T-cell (primary cell): ENCODE measurements around the gene MICAL3. TPM values are rescaled to one million over a fixed set of nuclear protein-coding genes. Genes with fewer than 3 reads are reported as not detected.
"Not testable (repeated sequence)": the region's sequence is repeated elsewhere in the genome, so short reads cannot be mapped to it uniquely, and the experiment has no call there.

Source experiments
- ATAC-seq, 4 experiments: fragments of 200-7000 bp in 3 of 4; fragments of 150-1000 bp in 1 of 4; cut with Tn5 transposase; replicated peaks in 1 of 4; 1 replicate in 3 of 4; 2 replicates in 1 of 4; pipeline ENCODE4 v1.10.0; 2021; ENCODE audit warnings: moderate library complexity in 3 of 4, mild to moderate bottlenecking in 2 of 4, moderate number of reproducible peaks in 1 of 4
- CTCF ChIA-PET, 2 donors: fragments of 300-600 bp; sonication (Branson Sonifier 250); formaldehyde crosslinking; loops; one replicate each; lab custom pipeline; 2022; ENCODE audit warnings: antibody characterized with exemption in 2 of 2; lab: Charles Lee
- POLR2A ChIA-PET, 2 donors: fragments of 300-600 bp; sonication (Branson Sonifier 250); formaldehyde crosslinking; loops; one replicate each; lab custom pipeline; 2022; ENCODE audit warnings: antibody characterized with exemption in 2 of 2; lab: Charles Lee
- DNase-seq, 35 experiments: peaks; one replicate each; pipeline versions ENCODE4 v3.0.0 to v3.0.0-alpha.2; 2013 to 2023
- H3K27ac ChIP-seq: one replicate; pipeline ENCODE4 v1.5.1; 2013; ENCODE audit warnings: low read length
- H3K27me3 ChIP-seq, 2 experiments: replicated peaks in 1 of 2; 1 replicate in 1 of 2; 2 replicates in 1 of 2; pipeline versions ENCODE4 v1.6.1 to v1.7.0; 2013; ENCODE audit warnings: low read length in 1 of 2, mixed read lengths in 1 of 2; ENCODE audit not compliant: control insufficient read depth in 2 of 2, insufficient read depth in 2 of 2; ENCODE audit errors: extremely low read depth in 1 of 2
- H3K36me3 ChIP-seq, 2 donors: 1 replicate in 1 of 2; 2 replicates in 1 of 2; pipeline versions ENCODE4 v1.6.1 to v1.7.0; 2013; ENCODE audit warnings: low read length in 1 of 2; ENCODE audit not compliant: control insufficient read depth in 2 of 2, insufficient read depth in 1 of 2; ENCODE audit errors: extremely low read depth in 1 of 2
- H3K4me1 ChIP-seq, 2 experiments: 1 replicate in 1 of 2; 2 replicates in 1 of 2; pipeline versions ENCODE4 v1.6.1 to v1.7.0; 2013; ENCODE audit warnings: low read length in 2 of 2, mixed read lengths in 1 of 2; ENCODE audit not compliant: insufficient read depth in 2 of 2, control insufficient read depth in 1 of 2; ENCODE audit errors: extremely low read depth in 1 of 2
- H3K4me3 ChIP-seq, 2 donors: 1 replicate in 1 of 2; 2 replicates in 1 of 2; pipeline versions ENCODE4 v1.5.1 to v1.7.0; 2013; ENCODE audit warnings: mild to moderate bottlenecking in 2 of 2, low read length in 1 of 2, moderate library complexity in 1 of 2; ENCODE audit not compliant: control insufficient read depth in 1 of 2; ENCODE audit errors: extremely low read depth in 1 of 2
- H3K9me3 ChIP-seq: 2 replicates; pipeline ENCODE4 v1.7.0; 2013
- H3K27ac Mint-ChIP-seq, 2 donors: one replicate each; pipeline ENCODE4 v1.8.0; 2020 to 2021; ENCODE audit warnings: mild to moderate bottlenecking in 2 of 2, mixed read lengths in 2 of 2
- H3K27me3 Mint-ChIP-seq, 2 donors: one replicate each; pipeline ENCODE4 v1.8.0; 2021 to 2022; ENCODE audit warnings: mixed read lengths in 2 of 2
- H3K36me3 Mint-ChIP-seq: one replicate; pipeline ENCODE4 v1.8.0; 2021; ENCODE audit warnings: mixed read lengths
- H3K4me1 Mint-ChIP-seq, 3 donors: one replicate each; pipeline ENCODE4 v1.8.0; 2020 to 2022; ENCODE audit warnings: mixed read lengths in 3 of 3, mild to moderate bottlenecking in 1 of 3
- H3K4me3 Mint-ChIP-seq, 3 donors: one replicate each; pipeline ENCODE4 v1.8.0; 2020 to 2022; ENCODE audit warnings: mild to moderate bottlenecking in 3 of 3, mixed read lengths in 3 of 3, moderate library complexity in 3 of 3
- H3K9me3 Mint-ChIP-seq, 3 donors: one replicate each; pipeline ENCODE4 v1.8.0; 2020 to 2022; ENCODE audit warnings: mixed read lengths in 3 of 3
- WGBS: methylation state at CpG from one replicate; pipeline ENCODE4 v1.1.5; 2013; ENCODE audit warnings: missing lambda C conversion rate; ENCODE audit not compliant: insufficient coverage; 5-methylcytosine and 5-hydroxymethylcytosine counted together
- total RNA-seq, 35 experiments: library from RNA in 6 of 35; stranded (reverse) in 6 of 35; fragments of 120-200 nt in 1 of 35; gene quantifications; one replicate each; pipeline versions ENCODE4 v1.2.1 to v1.2.4 and lab custom pipeline; 2013 to 2026

The MICAL3 gene
- total RNA-seq, 5 donors from 2014 or later (not counting 1 experiment from before 2014, with no cell fraction given) = 19.1 to 37.5 (median 22.3) TPM

DNA sequence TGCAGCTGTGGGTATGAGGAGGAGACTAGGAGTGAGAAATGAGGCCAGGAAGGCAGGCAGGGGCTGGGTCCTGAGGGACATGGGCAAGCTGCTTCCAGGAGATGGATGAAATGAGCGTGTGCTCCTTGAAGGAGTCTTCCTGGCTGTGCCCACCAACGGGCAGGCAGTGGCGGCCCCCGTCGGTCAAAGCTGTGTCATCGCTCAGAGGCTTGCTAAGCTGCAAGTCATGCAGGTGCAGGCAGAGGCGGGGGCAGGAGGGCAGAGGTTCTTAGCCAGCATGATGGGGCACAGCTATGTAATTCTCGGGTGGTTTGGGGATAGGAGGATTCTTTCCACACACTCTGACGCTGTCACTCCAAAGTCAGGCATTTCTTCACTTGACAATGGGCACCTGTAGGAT is 40.9 kb upstream of the MICAL3 start:
- no peak overlapping the region for H3K4me3 Mint-ChIP-seq
- CTCF ChIA-PET = no interaction called here

DNA sequence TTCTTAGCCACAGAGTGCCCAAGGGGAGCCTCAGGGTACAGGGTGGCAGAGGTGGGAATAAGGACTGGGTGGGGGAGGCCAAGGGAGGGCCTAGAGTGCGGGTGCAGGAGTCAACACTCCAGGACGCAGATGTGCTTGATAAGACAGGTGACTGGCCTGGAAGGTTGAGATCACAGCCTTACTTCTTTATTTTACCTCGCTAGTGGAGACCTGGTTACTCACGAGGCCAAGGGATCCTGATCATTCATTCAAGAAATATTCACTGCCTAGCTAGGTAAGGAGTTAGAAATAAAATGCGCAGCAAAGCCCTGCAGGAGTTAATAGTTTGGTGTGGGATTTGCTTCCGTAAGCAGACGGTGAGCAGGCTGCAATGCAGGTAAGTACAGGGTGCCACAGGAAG is 40.3 kb upstream of the MICAL3 start:
- no peaks in the 10 kb centered on the region for H3K36me3 ChIP-seq
- no peak overlapping the region for H3K4me3 ChIP-seq
- no peaks in the 10 kb centered on the region for H3K9me3 ChIP-seq
- Mint-ChIP-seq H3K9me3 (no peaks in the 10 kb centered on the region), H3K36me3 (no peaks in the 10 kb centered on the region), H3K4me1 (peaks cover 0 to 9% (median 6%) of the 10 kb centered on the region in 3 donors), H3K27me3 (peaks cover 38 to 46% of the 10 kb centered on the region in 2 donors), H3K4me3 (no peak overlapping the region), H3K27ac (no peak overlapping the region)
- ATAC-seq = no peak
- WGBS = 85% methylated on average over 3 of the region's 7 CpGs
- DNase-seq = no peak
- H3K4me1 ChIP-seq = no peaks in the 10 kb centered on the region
- H3K27ac ChIP-seq = no peak overlapping the region
- ChIA-PET CTCF (interaction anchor here in 1 of 2 donors (0.9 kb wide), 1 partner anchor 13 kb away, joined by 3 read pairs; the partner anchor contains the start of gene PEX26), POLR2A (no interaction called here)
- peaks cover 0 to 51% of the 10 kb centered on the region in 2 experiments for H3K27me3 ChIP-seq

More for the DNA sequence above, 40.9 kb upstream of the MICAL3 start:
- Histone ChIP-seq H3K9me3 (no peaks in the 10 kb centered on the region), H3K4me1 (no peaks in the 10 kb centered on the region), H3K27ac (no peak overlapping the region), H3K27me3 (peaks cover 0 to 51% of the 10 kb centered on the region in 2 experiments), H3K36me3 (no peaks in the 10 kb centered on the region), H3K4me3 (no peak overlapping the region)
- peaks cover 38 to 46% of the 10 kb centered on the region in 2 donors for H3K27me3 Mint-ChIP-seq
- no peaks in the 10 kb centered on the region for H3K9me3 Mint-ChIP-seq
- no peaks in the 10 kb centered on the region for H3K36me3 Mint-ChIP-seq
- peaks cover 0 to 9% (median 6%) of the 10 kb centered on the region in 3 donors for H3K4me1 Mint-ChIP-seq
- POLR2A ChIA-PET = no interaction called here
- ATAC-seq = no peak
- 36% methylated on average over 6 of the region's 9 CpGs for WGBS
- H3K27ac Mint-ChIP-seq = no peak overlapping the region
- no peak for DNase-seq

DNA sequence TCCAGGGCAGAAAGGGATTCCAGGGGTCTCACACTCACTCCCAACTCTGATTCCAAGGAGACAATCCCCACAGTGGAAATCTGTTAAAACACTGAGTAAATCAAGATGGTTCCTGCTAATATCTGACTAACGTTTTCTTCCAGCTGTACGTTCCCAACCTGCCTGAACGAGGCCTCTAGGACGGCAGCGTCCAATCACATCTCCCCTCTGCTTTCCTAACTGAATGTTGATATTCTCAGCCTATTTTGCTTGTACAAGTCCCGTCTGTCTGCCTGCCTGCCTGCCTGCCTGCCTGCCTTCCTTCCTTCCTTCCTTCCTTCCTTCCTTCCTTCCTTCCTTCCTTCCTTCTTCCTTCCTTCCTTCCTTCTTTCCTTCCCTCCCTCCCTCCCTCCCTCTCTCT is 39.4 kb upstream of the MICAL3 start:
- POLR2A ChIA-PET, H3K9me3 Mint-ChIP-seq, H3K27ac ChIP-seq, H3K36me3 ChIP-seq, H3K4me1 ChIP-seq, H3K4me1 Mint-ChIP-seq, H3K4me3 ChIP-seq, H3K4me3 Mint-ChIP-seq, ATAC-seq, H3K9me3 ChIP-seq, H3K36me3 Mint-ChIP-seq, H3K27ac Mint-ChIP-seq, DNase-seq: not testable (repeated sequence)
- 79% methylated on average over 6 of the region's 6 CpGs for WGBS
- peaks cover 0 to 51% of the 10 kb centered on the region in 2 experiments for H3K27me3 ChIP-seq
- CTCF ChIA-PET = interaction anchor here in 1 of 2 donors (0.9 kb wide), 1 partner anchor 14 kb away, joined by 3 read pairs; the partner anchor contains the start of gene PEX26
- peaks cover 38 to 51% of the 10 kb centered on the region in 2 donors for H3K27me3 Mint-ChIP-seq

DNA sequence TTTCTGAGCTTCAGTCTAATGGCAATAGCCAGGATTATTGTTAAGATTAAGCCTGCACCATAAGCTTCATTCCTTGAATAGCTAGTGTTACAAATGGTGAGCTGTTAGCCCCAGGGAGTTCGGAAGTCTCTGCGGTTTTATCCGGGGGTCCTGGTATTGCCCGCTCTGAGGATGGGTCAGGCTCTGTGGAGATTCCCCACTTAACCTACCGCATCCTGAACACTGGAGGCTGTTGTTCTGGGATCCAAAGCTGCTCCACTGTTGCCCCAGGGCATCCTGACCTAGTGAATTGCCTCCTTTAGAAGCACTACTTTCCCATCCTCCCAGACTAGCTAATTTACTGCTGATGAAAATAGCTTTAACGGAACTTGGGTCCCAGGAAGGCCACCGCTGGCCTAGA is 38.9 kb upstream of the MICAL3 start:
- H3K4me1 ChIP-seq = no peaks in the 10 kb centered on the region
- Mint-ChIP-seq H3K4me1 (peaks cover 0 to 9% (median 6%) of the 10 kb centered on the region in 3 donors), H3K4me3 (no peak overlapping the region), H3K36me3 (no peaks in the 10 kb centered on the region), H3K27me3 (peaks cover 38 to 49% of the 10 kb centered on the region in 2 donors), H3K9me3 (no peaks in the 10 kb centered on the region), H3K27ac (no peak overlapping the region)
- CTCF ChIA-PET = no interaction called here
- no peaks in the 10 kb centered on the region for H3K36me3 ChIP-seq
- ATAC-seq (no peak), DNase-seq (no peak)
- peaks cover 0 to 51% of the 10 kb centered on the region in 2 experiments for H3K27me3 ChIP-seq
- POLR2A ChIA-PET = interaction anchor here in 1 of 2 donors (0.6 kb wide), 1 partner anchor 11 kb away, joined by 8 read pairs; no protein-coding TSS in a partner anchor
- H3K9me3 ChIP-seq = no peaks in the 10 kb centered on the region
- H3K27ac ChIP-seq = no peak overlapping the region
- H3K4me3 ChIP-seq = no peak overlapping the region
- 89% methylated on average over 7 of the region's 7 CpGs for WGBS

DNA sequence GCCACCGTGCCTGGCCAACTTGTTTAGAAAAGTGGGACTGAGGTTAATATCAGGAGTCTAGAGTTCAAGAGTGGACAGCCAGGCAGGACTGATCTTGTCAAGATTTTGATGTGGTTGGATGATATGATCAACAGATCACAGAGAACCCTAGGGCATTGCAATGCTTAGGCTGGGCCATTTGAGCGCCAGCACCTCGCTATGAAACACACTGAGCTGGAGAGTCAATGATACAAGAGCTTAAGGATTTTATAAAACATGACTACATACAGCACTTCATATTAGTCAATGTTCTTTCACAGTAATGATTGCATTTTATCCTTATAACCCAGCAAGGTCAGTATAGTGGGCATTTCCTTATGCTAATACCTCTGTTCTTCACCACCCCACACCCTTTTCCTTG is 38.1 kb upstream of the MICAL3 start:
- H3K4me1 Mint-ChIP-seq = peaks cover 0 to 9% (median 6%) of the 10 kb centered on the region in 3 donors
- DNase-seq (no peak), ATAC-seq (no peak)
- no peak overlapping the region for H3K4me3 Mint-ChIP-seq
- H3K27ac Mint-ChIP-seq = no peak overlapping the region
- no peaks in the 10 kb centered on the region for H3K9me3 Mint-ChIP-seq
- H3K36me3 Mint-ChIP-seq = no peaks in the 10 kb centered on the region
- Histone ChIP-seq H3K9me3 (no peaks in the 10 kb centered on the region), H3K4me1 (no peaks in the 10 kb centered on the region), H3K4me3 (no peak overlapping the region), H3K36me3 (no peaks in the 10 kb centered on the region), H3K27me3 (peaks cover 0 to 47% of the 10 kb centered on the region in 2 experiments), H3K27ac (no peak overlapping the region)
- CTCF ChIA-PET = no interaction called here
- POLR2A ChIA-PET = no interaction called here
- 100% methylated on average over 2 of the region's 3 CpGs for WGBS
- H3K27me3 Mint-ChIP-seq = peaks cover 32 to 44% of the 10 kb centered on the region in 2 donors

DNA sequence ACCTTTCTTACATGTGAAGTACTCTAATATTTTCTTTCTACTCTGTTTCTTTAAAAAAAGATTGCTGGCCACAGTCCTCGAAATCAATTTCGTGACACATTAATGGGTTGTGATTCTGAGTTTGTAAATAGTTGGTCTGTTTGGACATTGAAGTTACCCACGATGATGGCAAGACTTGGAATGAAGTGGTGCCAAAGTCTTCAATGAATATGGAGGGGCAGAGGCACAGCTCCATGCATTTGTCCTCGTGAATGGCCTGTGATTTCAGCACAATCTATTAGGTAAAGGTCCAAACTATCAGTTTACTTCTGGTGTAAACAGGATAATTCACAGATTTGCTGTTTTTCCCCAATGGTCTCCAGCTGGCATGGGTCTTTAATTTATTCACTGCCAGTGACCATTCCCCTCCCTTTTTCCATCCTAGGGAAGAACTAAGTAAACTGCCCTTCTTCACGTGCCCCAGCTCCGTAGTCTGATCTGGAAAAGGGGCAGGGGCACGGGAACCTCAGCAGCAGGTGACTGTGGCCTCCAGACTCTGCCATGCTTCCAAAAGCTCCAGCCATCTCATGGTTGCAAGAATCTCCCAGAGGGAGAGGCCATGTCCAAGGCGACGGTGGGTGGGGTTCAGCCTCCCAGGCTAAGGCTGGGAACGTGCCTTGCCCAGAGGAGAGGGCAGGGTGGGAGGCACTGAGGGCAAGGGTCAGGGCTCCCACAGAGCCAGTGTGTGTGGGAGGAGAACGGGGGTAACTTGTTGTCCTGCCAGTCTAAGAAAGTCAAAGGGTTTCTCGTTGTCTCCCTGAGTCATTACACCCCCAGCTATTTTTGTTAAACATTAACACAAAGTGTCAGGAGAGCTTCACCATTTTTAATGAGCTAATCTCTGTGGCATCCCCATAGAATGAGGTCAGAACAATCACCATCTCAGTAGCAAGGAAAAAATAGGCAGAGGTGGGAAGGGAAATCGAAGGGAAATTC is 36.6 kb upstream of the MICAL3 start:
- Mint-ChIP-seq H3K27ac (no peak overlapping the region), H3K9me3 (no peaks in the 10 kb centered on the region), H3K27me3 (peaks cover 25 to 29% of the 10 kb centered on the region in 2 donors), H3K36me3 (no peaks in the 10 kb centered on the region), H3K4me3 (no peak overlapping the region), H3K4me1 (peaks cover 0 to 6% (median 6%) of the 10 kb centered on the region in 3 donors)
- no peak overlapping the region for H3K27ac ChIP-seq
- ATAC-seq (no peak), DNase-seq (no peak)
- peaks cover 0 to 33% of the 10 kb centered on the region in 2 experiments for H3K27me3 ChIP-seq
- CTCF ChIA-PET = no interaction called here
- POLR2A ChIA-PET = no interaction called here
- 73% methylated on average over 10 of the region's 13 CpGs for WGBS
- no peaks in the 10 kb centered on the region for H3K36me3 ChIP-seq
- no peaks in the 10 kb centered on the region for H3K9me3 ChIP-seq
- H3K4me3 ChIP-seq = no peak overlapping the region
- H3K4me1 ChIP-seq = no peaks in the 10 kb centered on the region
